Measurements from ENCODE around the gene KRTAP6-1.

KRTAP6-1 gene

DNA sequence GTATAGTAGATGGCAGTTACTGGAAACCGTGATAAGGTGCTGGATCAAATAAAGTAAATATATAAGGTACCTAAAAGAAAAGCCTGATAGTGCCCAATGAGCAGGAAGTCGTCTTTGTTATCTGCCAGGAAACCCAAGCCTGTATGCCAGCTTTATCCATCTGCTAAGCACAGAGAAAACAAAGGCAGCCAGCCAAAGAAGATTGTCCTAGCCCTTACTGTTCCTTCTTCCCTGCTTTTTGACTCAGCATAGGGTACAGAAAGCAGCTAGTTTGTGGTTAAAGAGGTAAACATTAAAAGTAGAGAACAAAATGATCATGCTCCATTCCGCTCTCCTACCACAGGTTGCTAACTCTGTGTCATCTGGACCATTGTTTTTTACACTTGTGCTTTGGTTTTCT is 33.6 kb downstream of the KRTAP6-1 start:
- Histone ChIP-seq H3K27me3 (ENCODE audit: insufficient read depth, low read length, poor library complexity, severe bottlenecking) (no peaks in the 10 kb centered on the region), H3K9ac (ENCODE audit: low read depth, low read length, poor library complexity, severe bottlenecking) (no peak overlapping the region), H3K36me3 (ENCODE audit: insufficient read depth, low read length) (no peaks in the 10 kb centered on the region), H3K79me2 (ENCODE audit: insufficient read depth, low read length) (no peaks in the 10 kb centered on the region), H3K4me1 (ENCODE audit: insufficient read depth, low read length, poor library complexity, severe bottlenecking) (no peaks in the 10 kb centered on the region), H3K4me3 (ENCODE audit: low read length, poor library complexity, severe bottlenecking) (no peak overlapping the region), H3F3A (ENCODE audit: low read depth) (no peaks in the 10 kb centered on the region), H3K9me3 (ENCODE audit: insufficient read depth, low read depth, low read length) (no peaks in the 10 kb centered on the region), H3K4me2 (ENCODE audit: low read depth, low read length, poor library complexity, severe bottlenecking) (no peak overlapping the region), H2AFZ (ENCODE audit: low read length) (no peak overlapping the region), H3K9me2 (replicated peaks; ENCODE audit: low read depth, low read length) (no peaks in the 10 kb centered on the region), H4K20me1 (ENCODE audit: insufficient read depth, low read length, poor library complexity, severe bottlenecking) (no peaks in the 10 kb centered on the region)
- TF ChIP-seq, protein P1, sequence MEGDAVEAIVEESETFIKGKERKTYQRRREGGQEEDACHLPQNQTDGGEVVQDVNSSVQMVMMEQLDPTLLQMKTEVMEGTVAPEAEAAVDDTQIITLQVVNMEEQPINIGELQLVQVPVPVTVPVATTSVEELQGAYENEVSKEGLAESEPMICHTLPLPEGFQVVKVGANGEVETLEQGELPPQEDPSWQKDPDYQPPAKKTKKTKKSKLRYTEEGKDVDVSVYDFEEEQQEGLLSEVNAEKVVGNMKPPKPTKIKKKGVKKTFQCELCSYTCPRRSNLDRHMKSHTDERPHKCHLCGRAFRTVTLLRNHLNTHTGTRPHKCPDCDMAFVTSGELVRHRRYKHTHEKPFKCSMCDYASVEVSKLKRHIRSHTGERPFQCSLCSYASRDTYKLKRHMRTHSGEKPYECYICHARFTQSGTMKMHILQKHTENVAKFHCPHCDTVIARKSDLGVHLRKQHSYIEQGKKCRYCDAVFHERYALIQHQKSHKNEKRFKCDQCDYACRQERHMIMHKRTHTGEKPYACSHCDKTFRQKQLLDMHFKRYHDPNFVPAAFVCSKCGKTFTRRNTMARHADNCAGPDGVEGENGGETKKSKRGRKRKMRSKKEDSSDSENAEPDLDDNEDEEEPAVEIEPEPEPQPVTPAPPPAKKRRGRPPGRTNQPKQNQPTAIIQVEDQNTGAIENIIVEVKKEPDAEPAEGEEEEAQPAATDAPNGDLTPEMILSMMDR (conservative IDR thresholded peaks at IDR 0.05; ENCODE audit: low read length), result no peak
- no peak for TF ChIP-seq EZH2phosphoT487 (IDR thresholded peaks at IDR 0.05; ENCODE audit: borderline replicate concordance)

DNA sequence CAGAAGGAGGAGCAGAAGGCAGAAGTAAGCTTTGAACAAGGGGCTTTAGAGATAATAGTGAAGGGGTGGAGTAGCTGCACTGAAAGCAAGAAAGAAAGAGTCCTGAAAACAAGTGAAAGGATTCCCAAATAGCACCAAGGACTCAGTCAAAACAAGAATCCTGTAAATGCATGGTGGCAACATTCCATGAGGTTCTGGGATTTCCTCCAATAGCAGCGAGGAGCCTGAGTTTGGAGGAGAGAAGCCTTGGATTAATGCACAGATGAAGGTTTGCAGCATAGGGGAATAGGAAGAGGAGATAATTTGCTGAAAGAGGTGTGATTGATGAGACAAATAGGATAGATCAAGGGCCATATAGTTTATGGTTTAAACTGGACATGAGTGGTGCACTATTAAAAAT is 34.4 kb downstream of the KRTAP6-1 start:
- Histone ChIP-seq H3F3A (ENCODE audit: low read depth) (no peaks in the 10 kb centered on the region), H3K9me3 (ENCODE audit: insufficient read depth, low read depth, low read length) (no peaks in the 10 kb centered on the region), H3K27me3 (ENCODE audit: insufficient read depth, low read length, poor library complexity, severe bottlenecking) (no peaks in the 10 kb centered on the region), H3K4me3 (ENCODE audit: low read length, poor library complexity, severe bottlenecking) (no peak overlapping the region), H3K4me1 (ENCODE audit: insufficient read depth, low read length, poor library complexity, severe bottlenecking) (no peaks in the 10 kb centered on the region), H2AFZ (ENCODE audit: low read length) (no peak overlapping the region), H3K79me2 (ENCODE audit: insufficient read depth, low read length) (no peaks in the 10 kb centered on the region), H3K9ac (ENCODE audit: low read depth, low read length, poor library complexity, severe bottlenecking) (no peak overlapping the region), H3K36me3 (ENCODE audit: insufficient read depth, low read length) (no peaks in the 10 kb centered on the region), H3K4me2 (ENCODE audit: low read depth, low read length, poor library complexity, severe bottlenecking) (no peak overlapping the region), H3K9me2 (replicated peaks; ENCODE audit: low read depth, low read length) (no peaks in the 10 kb centered on the region), H4K20me1 (ENCODE audit: insufficient read depth, low read length, poor library complexity, severe bottlenecking) (no peaks in the 10 kb centered on the region)
- TF ChIP-seq, protein P1 (conservative IDR thresholded peaks at IDR 0.05; ENCODE audit: low read length), result no peak
- TF ChIP-seq EZH2phosphoT487 (IDR thresholded peaks at IDR 0.05; ENCODE audit: borderline replicate concordance), result no peak

DNA sequence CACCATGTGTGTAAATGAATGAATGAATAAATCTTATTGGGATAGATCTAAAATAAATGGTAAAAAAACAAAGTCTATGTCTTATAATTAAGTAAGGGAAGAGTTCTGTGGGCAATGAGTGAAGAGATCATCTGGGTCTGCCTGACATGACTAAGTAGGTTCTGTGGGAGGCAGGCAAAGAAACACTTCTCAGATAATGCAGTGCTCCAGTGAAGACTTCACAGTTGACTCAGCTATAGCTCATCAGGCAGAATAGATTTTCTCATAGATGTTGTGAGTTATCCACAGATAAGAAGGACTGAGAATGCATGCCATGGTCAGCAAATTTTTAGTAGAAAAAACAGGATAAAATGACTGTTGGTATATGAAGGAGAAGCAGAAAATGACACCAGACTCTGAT is 36.0 kb downstream of the KRTAP6-1 start:
- Histone ChIP-seq H3K9ac (ENCODE audit: low read depth, low read length, poor library complexity, severe bottlenecking) (no peak overlapping the region), H3K4me2 (ENCODE audit: low read depth, low read length, poor library complexity, severe bottlenecking) (no peak overlapping the region), H4K20me1 (ENCODE audit: insufficient read depth, low read length, poor library complexity, severe bottlenecking) (no peaks in the 10 kb centered on the region), H3F3A (ENCODE audit: low read depth) (no peaks in the 10 kb centered on the region), H2AFZ (ENCODE audit: low read length) (no peak overlapping the region), H3K9me2 (replicated peaks; ENCODE audit: low read depth, low read length) (no peaks in the 10 kb centered on the region), H3K9me3 (ENCODE audit: insufficient read depth, low read depth, low read length) (no peaks in the 10 kb centered on the region), H3K4me1 (ENCODE audit: insufficient read depth, low read length, poor library complexity, severe bottlenecking) (no peaks in the 10 kb centered on the region), H3K79me2 (ENCODE audit: insufficient read depth, low read length) (no peaks in the 10 kb centered on the region), H3K4me3 (ENCODE audit: low read length, poor library complexity, severe bottlenecking) (no peak overlapping the region), H3K27me3 (ENCODE audit: insufficient read depth, low read length, poor library complexity, severe bottlenecking) (no peaks in the 10 kb centered on the region), H3K36me3 (ENCODE audit: insufficient read depth, low read length) (no peaks in the 10 kb centered on the region)
- no peak for TF ChIP-seq EZH2phosphoT487 (IDR thresholded peaks at IDR 0.05; ENCODE audit: borderline replicate concordance)
- TF ChIP-seq, protein P1 (conservative IDR thresholded peaks at IDR 0.05; ENCODE audit: low read length), result no peak

Data from Loucy (cell line).